ENCODE results near the gene SIAH1. TPM values are rescaled to one million over a fixed set of nuclear protein-coding genes. Genes with fewer than 3 reads are reported as not detected.

Gene SIAH1
- total and polyA plus RNA-seq, 2 of the 8 experiments (the other 6 are each of a cell fraction or from before 2014, with no cell fraction given): 19.5 to 33.9 TPM

DNA sequence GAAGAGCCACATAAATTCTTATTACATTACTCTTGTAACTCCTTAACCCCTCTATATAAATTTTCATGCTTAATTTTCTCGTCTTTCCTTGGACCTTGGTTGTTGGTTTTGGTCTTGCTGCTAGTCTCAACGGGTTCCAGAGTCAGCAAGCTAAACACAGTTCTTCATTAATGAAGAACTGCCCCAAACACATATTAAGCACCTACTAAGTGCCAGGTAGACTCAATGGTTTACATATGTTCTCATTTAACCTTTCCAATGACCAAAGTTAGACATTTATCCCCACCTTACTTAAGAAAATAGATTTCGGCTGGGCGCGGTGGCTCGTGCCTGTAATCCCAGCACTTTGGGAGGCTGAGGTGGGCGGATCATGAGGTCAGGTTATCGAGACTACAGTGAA lies 15.0 kb downstream of the SIAH1 start:
- CTCF ChIA-PET (ENCODE audit: partially characterized antibody): interaction anchor here (0.8 to 1.3 kb wide), 2 partner anchors 12 to 260 kb away, joined by 3 read pairs; no protein-coding TSS in a partner anchor
- Histone ChIP-seq H2BK20ac (ENCODE audit: low read length) (no peak overlapping the region), H3K14ac (ENCODE audit: insufficient read length) (no peak overlapping the region), H3K79me1 (ENCODE audit: low read depth, low read length) (peaks cover 7% of the 10 kb centered on the region), H3K4me2 (ENCODE audit: insufficient read depth in 1 of 2, low read depth in 2 of 2, low read length in 2 of 2) (no peak overlapping the region), H4K91ac (replicated peaks; ENCODE audit: insufficient read length, low read length) (no peak overlapping the region), H2BK5ac (ENCODE audit: low read depth, low read length) (no peak overlapping the region), H3K18ac (ENCODE audit: extremely low read depth, low read length) (no peak overlapping the region), H3K27me3 (replicated peaks in 1 of 4; ENCODE audit: control insufficient read depth in 3 of 4, extremely low read depth in 1 of 4, insufficient read depth in 3 of 4, low read length in 3 of 4) (no peaks in the 10 kb centered on the region), H3K27ac (ENCODE audit: low read depth, low read length) (no peak overlapping the region), H2BK12ac (ENCODE audit: low read depth, low read length) (no peak overlapping the region), H4K20me1 (replicated peaks in 1 of 2; ENCODE audit: control insufficient read depth in 1 of 2, insufficient read depth in 2 of 2, low read length in 2 of 2) (peaks cover 11 to 23% of the 10 kb centered on the region in 2 experiments), H3K4me3 (ENCODE audit: extremely low read depth in 1 of 4, insufficient read depth in 2 of 4, low read depth in 3 of 4, low read length in 4 of 4) (no peak overlapping the region), H2AK5ac (ENCODE audit: low read depth, low read length) (no peak overlapping the region), H3K4me1 (replicated peaks in 1 of 4; ENCODE audit: control insufficient read depth in 3 of 4, insufficient read depth in 4 of 4, low read length in 3 of 4) (peaks cover 2 to 9% (median 5%) of the 10 kb centered on the region in 4 experiments; a peak in 5 of 7 replicates), H3K9me3 (ENCODE audit: insufficient read depth in 2 of 2, low read depth in 1 of 2, low read length in 1 of 2) (no peaks in the 10 kb centered on the region), H2AFZ (ENCODE audit: low read length) (no peak overlapping the region), H3K36me3 (ENCODE audit: control insufficient read depth in 2 of 4, insufficient read depth in 4 of 4, low read length in 3 of 4) (no peaks in the 10 kb centered on the region), H3K56ac (replicated peaks; ENCODE audit: insufficient read length, low read depth, low read length) (no peak overlapping the region), H3K23me2 (ENCODE audit: low read depth, low read length) (peaks cover 7% of the 10 kb centered on the region), H3K4ac (replicated peaks; ENCODE audit: insufficient read length, low read depth, low read length) (no peak overlapping the region), H4K8ac (ENCODE audit: extremely low read depth, insufficient read depth, low read length) (no peak overlapping the region), H2BK120ac (replicated peaks; ENCODE audit: low read depth, low read length) (no peak overlapping the region), H3K23ac (ENCODE audit: insufficient read length) (no peak overlapping the region), H3K9ac (replicated peaks in 1 of 4; ENCODE audit: extremely low read depth in 1 of 4, low read depth in 3 of 4, low read length in 3 of 4) (no peak overlapping the region), H2BK15ac (ENCODE audit: low read length) (no peak overlapping the region), H4K5ac (ENCODE audit: insufficient read length, low read depth, low read length) (no peak overlapping the region), H3K79me2 (ENCODE audit: control insufficient read depth in 1 of 2, insufficient read depth in 2 of 2, low read length in 2 of 2) (peaks cover 17 to 97% of the 10 kb centered on the region in 2 experiments)
- POLR2A ChIA-PET (ENCODE audit: partially characterized antibody): interaction anchor here (3.6 to 8.9 kb wide), 3 partner anchors 9 to 17 kb away, joined by 8 to 156 read pairs (median 95); partner anchors contain the start of gene SIAH1
- no peak for TF ChIP-seq EP300 (IDR thresholded peaks at IDR 0.05; ENCODE audit: borderline replicate concordance in 1 of 2, low read depth in 2 of 2, low read length in 2 of 2)
- no peak for DNase-seq (ENCODE audit: low read depth in 1 of 2, low spot score in 2 of 2)
- FAIRE-seq: no peak
- 81% methylated on average over 8 of the region's 8 CpGs; no CpG with 5 or more reads in 1 of the 2 experiments for WGBS, 2 experiments (ENCODE audit: extremely low coverage in 1 of 2, insufficient coverage in 1 of 2, insufficient read length in 1 of 2, insufficient replicate concordance in 2 of 2, low coverage in 1 of 2, low lambda C conversion rate in 2 of 2, missing lambda C conversion rate in 1 of 2)

All from H1 (cell line).